Neuron (in vitro differentiated cells): Measurements from ENCODE around the gene CRYBA2.

Experiments
- H2AFZ ChIP-seq: one replicate; pipeline ENCODE4 v1.6.1; 2013; ENCODE audit warnings: low read depth, mild to moderate bottlenecking, inconsistent platforms, low read length, moderate library complexity
- H3K27me3 ChIP-seq: one replicate; pipeline ENCODE4 v1.6.1; 2013; ENCODE audit warnings: low read length; ENCODE audit not compliant: insufficient read depth
- H3K36me3 ChIP-seq: one replicate; pipeline ENCODE4 v1.6.1; 2013; ENCODE audit warnings: low read length; ENCODE audit not compliant: insufficient read depth
- H3K4me1 ChIP-seq: one replicate; pipeline ENCODE4 v1.6.1; 2013; ENCODE audit warnings: low read length; ENCODE audit not compliant: insufficient read depth
- H3K4me3 ChIP-seq: 2 replicates; pipeline ENCODE4 v1.5.1; 2013; ENCODE audit warnings: mild to moderate bottlenecking, low read length, moderate library complexity
- H3K9me3 ChIP-seq: one replicate; pipeline ENCODE4 v1.6.1; 2013; ENCODE audit warnings: low read length

The CRYBA2 gene

GRCh38 chr2:218990052-218990451 lies 3.2 kb downstream of the CRYBA2 start:
- H2AFZ ChIP-seq: no peak overlapping the region
- no peak overlapping the region for H3K4me3 ChIP-seq
- H3K27me3 ChIP-seq: peaks cover 93% of the 10 kb centered on the region
- H3K36me3 ChIP-seq: no peaks in the 10 kb centered on the region
- H3K4me1 ChIP-seq: peaks cover 16% of the 10 kb centered on the region
- H3K9me3 ChIP-seq: peaks cover 2% of the 10 kb centered on the region

DNA sequence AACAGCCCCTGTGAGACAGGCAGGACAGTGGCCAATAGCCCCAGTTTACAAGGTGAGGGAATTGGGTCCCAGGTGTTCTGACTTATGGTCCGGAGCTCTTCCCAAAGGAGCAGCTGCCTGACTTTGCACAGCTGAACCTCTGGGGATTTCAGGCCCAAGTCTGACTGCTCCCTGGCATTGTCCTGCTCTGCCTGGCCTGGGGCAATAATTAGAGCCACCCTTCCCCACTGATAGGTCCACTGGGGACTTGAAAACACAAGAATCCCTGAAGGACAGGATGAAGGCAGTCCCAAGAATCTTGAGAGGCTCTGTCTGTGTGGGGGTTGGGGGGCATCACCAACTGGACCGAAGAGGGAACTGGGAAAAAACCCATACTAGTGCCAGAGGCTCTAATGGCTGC lies 4.6 kb downstream of the CRYBA2 start:
- Histone ChIP-seq H3K27me3 (peaks cover 94% of the 10 kb centered on the region), H3K4me3 (no peak overlapping the region), H3K9me3 (peaks cover 2% of the 10 kb centered on the region), H3K36me3 (no peaks in the 10 kb centered on the region), H3K4me1 (peaks cover 10% of the 10 kb centered on the region), H2AFZ (no peak overlapping the region)

DNA sequence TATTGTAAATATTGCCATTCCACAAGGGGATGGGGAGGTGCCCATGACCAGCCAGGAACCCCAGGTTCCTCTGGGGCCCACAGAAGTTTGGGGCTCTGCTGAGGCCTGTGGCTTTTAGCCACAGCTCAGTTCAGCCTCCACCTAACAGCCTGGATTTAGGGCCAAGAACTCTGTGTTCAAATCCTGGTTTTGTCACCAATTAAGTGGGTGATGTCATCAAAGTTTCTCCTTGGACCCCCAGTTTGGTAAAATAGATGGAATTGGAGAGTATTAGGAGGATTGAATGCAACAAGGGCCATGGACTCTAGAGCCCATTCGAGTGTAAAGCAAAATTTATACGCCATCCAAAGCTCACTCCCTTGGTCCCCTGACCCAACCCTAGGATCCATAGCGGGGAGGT lies 5.1 kb downstream of the CRYBA2 start:
- H3K27me3 ChIP-seq: peaks cover 94% of the 10 kb centered on the region
- peaks cover 2% of the 10 kb centered on the region for H3K9me3 ChIP-seq
- peaks cover 5% of the 10 kb centered on the region for H3K4me1 ChIP-seq
- H3K4me3 ChIP-seq: no peak overlapping the region
- no peak overlapping the region for H2AFZ ChIP-seq
- no peaks in the 10 kb centered on the region for H3K36me3 ChIP-seq

DNA sequence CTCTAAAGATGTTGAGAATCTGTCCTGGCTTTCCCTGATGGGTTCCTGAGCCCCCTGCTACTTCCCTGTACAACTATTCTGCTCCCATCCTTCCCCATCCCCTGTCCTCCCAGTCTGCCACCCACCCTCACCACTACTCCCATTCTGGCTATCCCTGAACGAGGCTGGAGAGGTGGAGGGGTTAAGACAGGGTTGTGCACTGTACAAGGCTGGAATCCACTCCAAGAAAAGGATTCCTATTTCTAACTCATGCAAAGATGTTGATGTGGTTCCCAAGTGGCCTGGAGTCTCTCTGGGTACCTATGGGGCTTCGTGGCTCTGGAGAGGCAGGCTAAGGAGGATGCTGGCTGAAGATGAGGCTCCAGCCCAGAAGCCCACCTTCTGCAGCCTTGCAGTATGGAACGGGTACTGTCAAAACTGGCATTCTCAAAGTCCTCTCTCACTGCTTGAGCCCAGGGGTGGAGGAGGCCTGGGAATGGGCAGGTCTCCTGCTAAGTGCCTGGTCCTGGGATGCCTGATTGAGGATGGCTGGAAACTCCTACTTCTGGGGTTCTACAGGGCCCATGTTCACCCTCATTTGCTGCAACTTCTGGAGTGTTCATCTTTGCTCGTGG lies 7.0 kb downstream of the CRYBA2 start:
- H3K27me3 ChIP-seq: peaks cover 94% of the 10 kb centered on the region
- peaks cover 2% of the 10 kb centered on the region for H3K9me3 ChIP-seq
- H2AFZ ChIP-seq: no peak overlapping the region
- no peaks in the 10 kb centered on the region for H3K36me3 ChIP-seq
- H3K4me3 ChIP-seq: no peak overlapping the region
- peaks cover 15% of the 10 kb centered on the region for H3K4me1 ChIP-seq

DNA sequence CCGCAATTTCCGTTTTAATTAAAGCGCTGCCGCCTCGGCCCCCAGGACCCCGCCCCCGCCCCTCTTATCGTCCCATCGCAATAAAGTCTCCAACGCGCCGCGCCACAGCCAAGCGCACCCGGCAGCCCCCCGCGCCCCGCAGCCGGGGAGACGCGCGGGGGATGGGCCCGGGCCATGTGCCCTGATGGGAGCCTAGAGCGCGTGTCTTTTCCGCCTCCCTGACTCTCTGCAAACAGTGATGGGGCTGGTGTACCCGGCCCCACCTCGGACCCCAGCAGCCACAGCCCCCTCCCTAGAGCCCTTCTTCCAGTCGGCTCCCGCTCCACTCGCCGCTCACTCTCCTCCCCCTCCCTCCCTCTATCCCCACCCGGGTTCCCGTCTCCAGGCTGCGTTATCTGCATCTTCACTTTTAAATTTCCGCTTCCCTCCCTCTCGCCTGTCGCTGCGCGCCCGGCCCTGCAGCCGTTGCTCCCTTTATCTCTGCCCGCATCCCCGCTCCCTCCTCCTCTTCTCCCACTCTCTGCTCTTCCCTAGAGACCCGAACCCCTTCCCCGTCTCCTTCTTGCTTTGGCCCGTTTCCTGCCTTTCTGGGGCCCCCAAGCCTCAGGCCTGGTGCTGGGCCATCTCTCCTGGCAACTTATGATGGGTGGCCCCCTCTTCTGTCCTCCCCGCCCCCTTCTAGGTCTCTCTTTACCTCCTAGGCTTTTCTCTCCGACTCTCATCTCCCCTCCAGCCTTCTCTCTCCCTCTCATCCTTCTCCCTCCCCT lies 7.7 kb downstream of the CRYBA2 start:
- Histone ChIP-seq H2AFZ (no peak overlapping the region), H3K36me3 (no peaks in the 10 kb centered on the region), H3K27me3 (peaks cover 92% of the 10 kb centered on the region), H3K9me3 (peaks cover 2% of the 10 kb centered on the region), H3K4me3 (no peak overlapping the region), H3K4me1 (peaks cover 15% of the 10 kb centered on the region)

GRCh38 chr2:218985021-218985324 lies 8.2 kb downstream of the CRYBA2 start, which contains the start of gene FEV:
Gene FEV (minus strand): TSS chr2:218985184. CDS start chr2:218985075, 109 bp downstream.
- no peak within 1 kb of the TSS for H3K4me3 ChIP-seq
- H3K27me3 ChIP-seq: peaks cover 90% of the 10 kb centered on the region
- peaks cover 2% of the 10 kb centered on the region for H3K9me3 ChIP-seq
- H2AFZ ChIP-seq: no peak within 1 kb of the TSS
- peaks cover 17% of the 10 kb centered on the region for H3K4me1 ChIP-seq
- no peaks in the 10 kb centered on the region for H3K36me3 ChIP-seq

GRCh38 chr2:218984239-218985020 lies 8.8 kb downstream of the CRYBA2 start:
- no peak overlapping the region for H2AFZ ChIP-seq
- H3K9me3 ChIP-seq: peaks cover 2% of the 10 kb centered on the region
- no peak overlapping the region for H3K4me3 ChIP-seq
- peaks cover 87% of the 10 kb centered on the region for H3K27me3 ChIP-seq
- peaks cover 20% of the 10 kb centered on the region for H3K4me1 ChIP-seq
- no peaks in the 10 kb centered on the region for H3K36me3 ChIP-seq

DNA sequence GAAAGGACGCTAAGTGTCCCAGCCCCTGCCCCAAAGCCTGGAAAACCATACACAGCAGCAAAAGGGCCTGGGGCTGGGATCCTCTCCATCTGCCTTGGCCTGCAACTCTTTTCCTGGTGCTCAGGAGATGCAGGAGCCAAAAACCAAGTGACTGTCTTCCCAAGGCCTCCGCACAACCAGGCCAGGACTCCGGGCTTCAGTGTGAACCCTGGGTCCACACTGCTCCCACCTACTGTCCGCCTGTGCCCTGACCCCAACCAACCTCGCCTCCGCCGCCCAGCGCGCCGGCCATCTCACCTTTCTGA lies 9.3 kb downstream of the CRYBA2 start:
- no peaks in the 10 kb centered on the region for H3K36me3 ChIP-seq
- H3K4me3 ChIP-seq: no peak overlapping the region
- H3K4me1 ChIP-seq: peaks cover 20% of the 10 kb centered on the region
- peaks cover 2% of the 10 kb centered on the region for H3K9me3 ChIP-seq
- no peak overlapping the region for H2AFZ ChIP-seq
- peaks cover 81% of the 10 kb centered on the region for H3K27me3 ChIP-seq

GRCh38 chr2:218983263-218983933 lies 9.8 kb downstream of the CRYBA2 start:
- H3K9me3 ChIP-seq: peaks cover 2% of the 10 kb centered on the region
- peaks cover 20% of the 10 kb centered on the region for H3K4me1 ChIP-seq
- no peaks in the 10 kb centered on the region for H3K36me3 ChIP-seq
- H3K27me3 ChIP-seq: peaks cover 78% of the 10 kb centered on the region
- H2AFZ ChIP-seq: no peak overlapping the region
- H3K4me3 ChIP-seq: no peak overlapping the region

DNA sequence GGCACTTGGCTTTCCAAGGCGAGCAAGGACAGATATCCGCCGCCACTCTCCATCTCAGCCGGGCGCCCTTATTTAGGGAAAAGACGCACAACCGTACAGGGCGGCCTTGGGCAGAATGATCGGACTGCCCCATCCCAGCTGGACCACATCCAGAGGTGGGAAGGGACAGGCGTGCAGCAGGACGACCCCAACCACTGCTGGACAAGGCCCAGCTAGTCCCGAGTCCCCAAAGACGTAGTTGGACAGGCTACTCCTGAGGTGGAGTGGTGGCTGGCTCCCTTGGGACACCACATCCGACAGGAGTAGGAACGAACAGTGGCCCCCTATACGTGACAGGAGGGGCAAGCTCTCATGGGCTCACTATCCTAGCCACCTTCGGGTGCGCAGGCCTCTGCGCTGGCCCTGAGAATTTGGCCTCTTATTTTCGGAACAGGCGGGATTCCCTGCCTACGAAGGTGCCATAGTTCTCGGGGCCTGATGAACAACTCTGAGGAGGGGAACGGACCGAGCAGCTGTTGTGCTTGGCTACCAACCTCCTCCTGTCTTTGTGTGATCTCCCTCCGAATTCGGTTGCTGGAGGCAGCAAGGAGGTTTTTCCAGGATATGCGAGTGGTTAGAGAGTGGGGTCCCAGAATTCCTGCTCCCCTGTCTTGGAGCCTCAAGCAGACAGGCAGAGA lies 10.5 kb downstream of the CRYBA2 start:
- Histone ChIP-seq H3K4me1 (peaks cover 20% of the 10 kb centered on the region), H3K36me3 (no peaks in the 10 kb centered on the region), H3K27me3 (peaks cover 75% of the 10 kb centered on the region), H3K4me3 (peak overlapping the region; percentile 21), H2AFZ (no peak overlapping the region), H3K9me3 (peaks cover 2% of the 10 kb centered on the region)

DNA sequence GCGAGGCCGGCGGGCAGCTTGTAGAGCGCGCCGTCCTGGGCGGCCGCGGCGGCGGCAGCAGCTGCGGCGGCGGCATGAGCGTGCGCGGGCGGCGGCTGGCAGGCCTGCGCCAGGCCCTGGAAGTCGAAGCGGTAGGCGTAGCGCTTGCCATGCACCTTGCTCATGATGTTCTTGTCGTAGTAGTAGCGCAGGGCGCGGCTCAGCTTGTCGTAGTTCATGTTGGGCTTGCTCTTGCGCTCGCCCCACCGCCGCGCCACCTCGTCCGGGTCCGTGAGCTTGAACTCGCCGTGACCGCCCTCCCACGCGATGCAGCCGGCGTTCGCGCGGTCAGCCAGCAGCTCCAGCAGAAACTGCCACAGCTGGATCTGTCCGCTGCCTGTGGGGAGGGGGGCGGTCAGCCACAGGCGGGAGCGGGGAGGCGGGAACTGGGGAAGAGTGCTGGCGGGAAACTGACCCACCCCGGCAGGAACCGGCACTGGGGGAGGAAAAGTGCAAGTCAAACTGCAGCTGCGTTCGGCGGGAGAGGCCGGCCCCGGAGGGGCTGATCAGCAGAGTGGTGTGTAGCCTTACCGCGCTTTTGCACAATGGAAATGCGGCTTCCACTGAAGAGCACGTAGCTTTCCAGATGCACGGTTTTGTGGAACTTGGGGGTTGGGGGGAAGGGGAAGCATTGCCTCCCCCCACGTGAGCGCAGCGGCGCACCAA lies 11.2 kb downstream of the CRYBA2 start:
- Histone ChIP-seq H3K4me1 (peaks cover 20% of the 10 kb centered on the region), H3K4me3 (peak overlapping the region; percentile 21), H2AFZ (peak overlapping the region; percentile 70), H3K27me3 (peaks cover 73% of the 10 kb centered on the region), H3K9me3 (peaks cover 2% of the 10 kb centered on the region), H3K36me3 (no peaks in the 10 kb centered on the region)

DNA sequence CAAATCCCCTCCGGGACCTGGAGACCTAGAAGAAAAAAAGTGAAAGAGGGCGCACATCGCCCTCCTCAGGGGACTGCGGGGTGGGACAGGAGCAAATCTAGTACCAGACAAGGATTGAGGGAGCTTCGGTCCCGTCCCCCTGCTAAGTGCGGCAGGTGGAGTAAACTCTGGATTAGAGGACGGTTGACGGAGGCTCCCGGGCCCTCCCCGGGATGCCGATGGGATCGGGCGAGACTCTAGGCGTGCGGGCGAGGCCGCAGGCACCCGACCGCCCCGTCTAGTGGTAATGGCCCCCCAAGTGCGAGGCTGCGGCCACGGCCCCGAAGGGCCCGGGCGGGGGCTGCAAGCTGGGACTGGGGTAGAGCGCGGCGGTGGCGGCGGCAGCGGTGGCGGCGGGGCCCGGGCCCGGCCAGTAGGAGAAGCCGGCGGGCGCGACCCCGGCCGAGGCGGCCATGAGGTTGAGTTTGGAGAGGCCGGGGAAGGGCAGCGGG lies 11.8 kb downstream of the CRYBA2 start:
- Histone ChIP-seq H3K27me3 (peaks cover 71% of the 10 kb centered on the region), H2AFZ (peak overlapping the region; percentile 70), H3K36me3 (no peaks in the 10 kb centered on the region), H3K9me3 (peaks cover 1% of the 10 kb centered on the region), H3K4me1 (peaks cover 20% of the 10 kb centered on the region), H3K4me3 (no peak overlapping the region)
